SH-SY5Y (cell line): ENCODE data around the gene CTNND2.

ENCODE experiments used
- GATA2 ChIP-seq: IDR thresholded peaks from 2 replicates; pipeline ENCODE4 v1.6.1; 2011; ENCODE audit warnings: mild to moderate bottlenecking, low read depth, low read length
- GATA3 ChIP-seq: IDR thresholded peaks from 2 replicates; pipeline ENCODE4 v1.6.1; 2011; ENCODE audit warnings: low read depth, mild to moderate bottlenecking, low read length, moderate library complexity

CTNND2 gene

GRCh38 chr5:11588803-11589202, 315.4 kb downstream of the CTNND2 start:
- TF ChIP-seq GATA2, result no peak
- no peak for TF ChIP-seq GATA3

DNA sequence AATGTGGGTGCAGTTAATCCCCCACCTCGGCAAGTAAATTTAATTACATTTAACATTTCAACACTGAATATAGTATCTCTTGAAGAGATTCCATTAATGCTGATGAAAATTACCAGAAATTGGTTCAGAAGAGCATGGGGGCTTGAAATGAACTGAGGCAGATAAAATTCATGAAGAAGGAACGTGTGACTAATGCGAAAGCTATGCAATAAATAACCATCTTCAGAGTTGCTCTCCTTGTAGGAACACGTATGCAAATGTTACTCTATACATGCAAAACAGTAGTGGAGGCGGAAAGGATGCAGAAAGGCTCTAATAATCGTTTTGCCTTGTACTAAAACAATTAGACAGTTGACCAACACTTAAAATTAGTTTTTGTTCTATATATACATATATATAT, 320.2 kb downstream of the CTNND2 start:
- TF ChIP-seq GATA3 (no peak), GATA2 (no peak)

DNA sequence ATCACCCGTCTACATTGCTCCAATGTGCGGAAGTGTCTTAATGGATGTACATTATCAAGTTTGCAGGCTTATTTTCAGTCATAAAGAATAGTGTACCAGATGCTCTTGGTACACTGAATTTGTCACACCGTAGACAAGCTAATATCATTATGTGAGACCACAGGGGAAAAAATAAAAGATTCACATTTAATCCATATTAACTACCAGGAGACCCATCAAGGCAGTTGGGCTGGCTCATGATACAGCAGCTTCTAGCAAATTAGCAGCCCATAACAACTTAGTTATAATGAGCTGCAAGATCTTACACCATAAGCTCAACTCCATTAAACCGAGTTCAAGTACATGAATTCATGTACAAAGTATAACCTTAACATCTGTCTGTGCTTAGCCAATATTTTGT, 324.9 kb downstream of the CTNND2 start:
- TF ChIP-seq GATA2 (no peak), GATA3 (no peak)

GRCh38 chr5:11574787-11575186, 329.5 kb downstream of the CTNND2 start:
- TF ChIP-seq GATA2, result no peak
- no peak for TF ChIP-seq GATA3

GRCh38 chr5:11573140-11573992, 330.9 kb downstream of the CTNND2 start:
- no peak for TF ChIP-seq GATA2
- TF ChIP-seq GATA3, result no peak

DNA sequence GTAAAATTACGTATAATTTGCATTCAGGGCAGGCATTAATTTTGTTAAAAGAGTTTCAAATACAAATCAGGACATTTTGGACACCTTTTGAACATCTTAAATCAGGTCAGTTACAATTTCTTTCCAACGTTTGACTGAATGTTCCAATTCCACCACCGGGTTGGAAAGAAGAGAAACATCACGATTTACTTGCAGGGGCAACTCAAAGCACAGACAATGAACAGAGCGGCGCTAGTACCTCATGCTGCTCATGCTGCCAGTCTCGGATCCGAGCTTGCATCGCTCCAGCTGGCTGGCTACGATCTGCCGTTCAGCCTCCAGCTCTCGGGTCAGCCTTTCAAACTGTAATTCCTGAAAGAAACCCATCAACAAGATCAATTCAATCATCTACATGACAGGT, 339.5 kb downstream of the CTNND2 start:
- TF ChIP-seq GATA2 (no peak), GATA3 (no peak)

DNA sequence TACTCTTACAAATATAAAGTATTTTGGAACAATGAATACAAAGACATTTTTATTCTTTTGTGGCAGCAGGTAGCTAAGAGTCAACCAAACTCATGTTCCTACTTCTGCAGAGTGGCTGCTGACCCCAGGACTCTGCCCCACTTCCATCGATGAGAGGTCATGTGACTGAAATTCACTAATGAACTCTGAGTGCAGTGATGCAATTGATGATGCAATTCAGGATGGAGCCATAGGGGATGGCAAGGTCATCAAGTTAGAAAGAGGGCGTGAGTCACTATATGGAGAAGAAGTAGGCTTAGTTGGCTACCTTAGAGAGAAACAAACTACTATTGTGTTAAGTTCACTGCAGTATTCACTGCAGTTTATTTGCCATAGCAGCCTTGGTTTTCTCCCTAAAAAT, 340.4 kb downstream of the CTNND2 start:
- no peak for TF ChIP-seq GATA3
- no peak for TF ChIP-seq GATA2

- no peak for TF ChIP-seq GATA2
- no peak for TF ChIP-seq GATA3
Measured at GRCh38 chr5:11560915-11561697, 343.1 kb downstream of the CTNND2 start.

- no peak for TF ChIP-seq GATA3
- TF ChIP-seq GATA2, result no peak
Measured at GRCh38 chr5:11557063-11557462, 347.2 kb downstream of the CTNND2 start.

GRCh38 chr5:11555171-11555570, 349.1 kb downstream of the CTNND2 start:
- TF ChIP-seq GATA3, result no peak

- no peak for TF ChIP-seq GATA2
- no peak for TF ChIP-seq GATA3
Measured at GRCh38 chr5:11547730-11548129, 356.5 kb downstream of the CTNND2 start.

DNA sequence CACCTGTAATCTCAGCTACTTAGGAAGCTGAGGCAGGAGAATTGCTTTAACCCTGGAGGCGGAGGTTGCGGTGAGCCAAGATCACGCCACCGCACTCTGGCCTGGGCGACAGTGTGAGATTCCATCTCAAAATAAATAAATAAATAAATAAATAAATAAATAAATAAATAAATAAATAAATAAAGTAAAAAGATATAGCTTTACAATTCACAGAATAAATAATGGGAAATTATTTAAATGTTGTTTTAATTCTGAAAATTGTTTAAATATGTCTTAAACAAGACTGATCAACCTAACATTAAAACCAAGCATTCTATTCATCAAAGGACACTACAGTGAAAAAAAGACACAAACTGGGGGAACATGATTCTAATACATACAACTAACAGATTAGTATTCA, 357.1 kb downstream of the CTNND2 start:
- TF ChIP-seq GATA2, result no peak
- TF ChIP-seq GATA3, result no peak

GRCh38 chr5:11540112-11540511, 364.1 kb downstream of the CTNND2 start:
- no peak for TF ChIP-seq GATA2
- TF ChIP-seq GATA3, result no peak

DNA sequence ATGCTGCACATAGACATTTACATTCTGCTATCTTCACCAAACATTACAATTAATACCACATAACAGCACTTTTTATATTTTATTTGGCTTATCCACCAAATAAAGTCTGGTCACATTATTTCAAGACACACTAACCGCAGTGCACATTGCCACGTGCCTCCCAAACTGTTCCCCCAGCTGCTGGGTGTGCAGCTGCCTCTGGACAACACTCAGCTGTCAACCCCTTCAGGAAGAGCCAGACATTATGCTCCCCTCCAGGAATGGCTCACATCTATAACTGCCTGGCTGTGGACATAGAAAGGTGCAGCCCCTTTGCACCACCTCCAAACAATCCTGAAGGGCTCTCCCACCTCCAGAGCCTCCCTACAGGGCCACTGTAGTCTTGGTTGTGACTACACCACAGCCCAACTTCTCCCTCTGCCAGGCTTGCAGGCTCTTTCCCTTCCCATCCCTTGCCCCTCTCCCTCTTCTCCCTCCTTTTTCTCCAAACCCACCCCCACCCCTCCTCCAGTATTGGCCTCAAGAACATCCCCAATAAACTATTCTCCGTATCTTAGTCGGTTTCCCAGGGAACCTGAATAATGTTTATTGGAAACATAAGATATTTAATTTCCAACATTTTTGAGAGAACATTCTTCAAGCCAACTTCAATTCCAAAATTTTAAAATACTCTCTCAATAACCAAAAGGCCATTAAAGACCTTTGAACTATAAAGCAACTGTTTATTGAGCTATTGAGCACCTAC, 372.3 kb downstream of the CTNND2 start:
- TF ChIP-seq GATA2 (no peak), GATA3 (no peak)
